Sciatic nerve (tissue), 2 donors: ENCODE measurements around the gene CLINT1. TPM values are rescaled to one million over a fixed set of nuclear protein-coding genes. Genes with fewer than 3 reads are reported as not detected.
"Not testable (repeated sequence)": the region's sequence is repeated elsewhere in the genome, so short reads cannot be mapped to it uniquely, and the experiment has no call there.

Source experiments
- ATAC-seq: fragments of 200-7000 bp; cut with Tn5 transposase; one replicate; pipeline ENCODE4 v1.9.1; 2020; ENCODE audit warnings: mild to moderate bottlenecking, moderate library complexity
- DNase-seq: peaks from one replicate; pipeline ENCODE4 v3.0.0-alpha.2; 2020; ENCODE audit warnings: low spot score
- intact Hi-C: fragments of 100-400 bp; cut with DNase I; formaldehyde crosslinking; loops from one replicate; pipeline ENCODE4 v1.14.2; 2022
- total RNA-seq: library from RNA; stranded (reverse); fragmentation: NEBNext Ultra II Directional; extraction: Animal tissue kit (Norgen Biotek cat#: 25700); gene quantifications from one replicate; pipeline ENCODE4 v1.2.1, GENCODE V29; 2021
- donor health status: DM: no; HTN: no; CAD: no.
- donor health status: DM: no; HTN: no; CAD: no.

CLINT1 gene
- total RNA-seq = 52.9 TPM

- DNase-seq (peak; percentile 95), ATAC-seq (peak; percentile 98)
- intact Hi-C loops = no loop called here
These were observed at the start of gene CLINT1 for GRCh38 chr5:157858527-157859226. TSS of gene CLINT1 (minus strand) at chr5:157859145. CDS start at chr5:157858970, 175 bp downstream.

- DNase-seq = no peak
- intact Hi-C loops = no loop called here
- no peak for ATAC-seq
These were observed 49.5 kb upstream of the CLINT1 start for GRCh38 chr5:157908459-157908858.

- intact Hi-C loops = no loop called here
- no peak for DNase-seq
- no peak for ATAC-seq
These were observed 48.5 kb upstream of the CLINT1 start for GRCh38 chr5:157907479-157907878.

GRCh38 chr5:157903117-157903450, 44.1 kb upstream of the CLINT1 start:
- ATAC-seq (no peak), DNase-seq (no peak)
- intact Hi-C loops = no loop called here

GRCh38 chr5:157902449-157903116, 43.6 kb upstream of the CLINT1 start:
- no peak for DNase-seq
- ATAC-seq = peak; percentile 38
- intact Hi-C loops = no loop called here

- DNase-seq (no peak), ATAC-seq (no peak)
- intact Hi-C loops = no loop called here
These were observed 41.7 kb upstream of the CLINT1 start for GRCh38 chr5:157900644-157901043.

- intact Hi-C loops = no loop called here
- DNase-seq (no peak), ATAC-seq (no peak)
These were observed 34.7 kb upstream of the CLINT1 start for GRCh38 chr5:157893611-157894010.

GRCh38 chr5:157892974-157893373, 34.0 kb upstream of the CLINT1 start:
- DNase-seq = no peak
- intact Hi-C loops = no loop called here
- no peak for ATAC-seq

GRCh38 chr5:157890836-157891597, 32.1 kb upstream of the CLINT1 start:
- no peak for DNase-seq
- ATAC-seq = no peak
- intact Hi-C loops = no loop called here

- DNase-seq (no peak), ATAC-seq (no peak)
- intact Hi-C loops = no loop called here
These were observed 30.0 kb upstream of the CLINT1 start for GRCh38 chr5:157888814-157889532.

- no peak for DNase-seq
- intact Hi-C loops = no loop called here
- no peak for ATAC-seq
These were observed 27.9 kb upstream of the CLINT1 start for GRCh38 chr5:157886796-157887380.

- DNase-seq, ATAC-seq, intact Hi-C loops: not testable (repeated sequence)
These were observed 26.1 kb upstream of the CLINT1 start for GRCh38 chr5:157885051-157885450.

- ATAC-seq, intact Hi-C loops, DNase-seq: not testable (repeated sequence)
These were observed 22.6 kb upstream of the CLINT1 start for GRCh38 chr5:157881498-157881897.

- intact Hi-C loops = no loop called here
- ATAC-seq (no peak), DNase-seq (no peak)
These were observed 18.9 kb upstream of the CLINT1 start for GRCh38 chr5:157877821-157878220.

GRCh38 chr5:157874861-157875260, 15.9 kb upstream of the CLINT1 start:
- no peak for DNase-seq
- intact Hi-C loops = no loop called here
- ATAC-seq = no peak

- peak; percentile 44 for ATAC-seq
- no peak for DNase-seq
- intact Hi-C loops = no loop called here
These were observed 12.2 kb upstream of the CLINT1 start for GRCh38 chr5:157870837-157871834.

GRCh38 chr5:157867751-157868387, 8.9 kb upstream of the CLINT1 start:
- DNase-seq (no peak), ATAC-seq (no peak)
- intact Hi-C loops = no loop called here
